Occipital lobe (tissue), 2 donors: Measurements from ENCODE around the gene FAM131A. TPM values are rescaled to one million over a fixed set of nuclear protein-coding genes. Genes with fewer than 3 reads are reported as not detected.

ENCODE experiments used
- DNase-seq: peaks from one replicate; lab custom pipeline; 2025; lab: John Stamatoyannopoulos, UW
- total RNA-seq: library from RNA; depleted of rRNA; stranded (reverse); fragments of >200 nt; gene quantifications from one replicate; pipeline ENCODE4 v1.2.3, GENCODE V29; 2014

The FAM131A gene
- total RNA-seq, 1 donor from 2014 or later, result 61.6 TPM

DNA sequence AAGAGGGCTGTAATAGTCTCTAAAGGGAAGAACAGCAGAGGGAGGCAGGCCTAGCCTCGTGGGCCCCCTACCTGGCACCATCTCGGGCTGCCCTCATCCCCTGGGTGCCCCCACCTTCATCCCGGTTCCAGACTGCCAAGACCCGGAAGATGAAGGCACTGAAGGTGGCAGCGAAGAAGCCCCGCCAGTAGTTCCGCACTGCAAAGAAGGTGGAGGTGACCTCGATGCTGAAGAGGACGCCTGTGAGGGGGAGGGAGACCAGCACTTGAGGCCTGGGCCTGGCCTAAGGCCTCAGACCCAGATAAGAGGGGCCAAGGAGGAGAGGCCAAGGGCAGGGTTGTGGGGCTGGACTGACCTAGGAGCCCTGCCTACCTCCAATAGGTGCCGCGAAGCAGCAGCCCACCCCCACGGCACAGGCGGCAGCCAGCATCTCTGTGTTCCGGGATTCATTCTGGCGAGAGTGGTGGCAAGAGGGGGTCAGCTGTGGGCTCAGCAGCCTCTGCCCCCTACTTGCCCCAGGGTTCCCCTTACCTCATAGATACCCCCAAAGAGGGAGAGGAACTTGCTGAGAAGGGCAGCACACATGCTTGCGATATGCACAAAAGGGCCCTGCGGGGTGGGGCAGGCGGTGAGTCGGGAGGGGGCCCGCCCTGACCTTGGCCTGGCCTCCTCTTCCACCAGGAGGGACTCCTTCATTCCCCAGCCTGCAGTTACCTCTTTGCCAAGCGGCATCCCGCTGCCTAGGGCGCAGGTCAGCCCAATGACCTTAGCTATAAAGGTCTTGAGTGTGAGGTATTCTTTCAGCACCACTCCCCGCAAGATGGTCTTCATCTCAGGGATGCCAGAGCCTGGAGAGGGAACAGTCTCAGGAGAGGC lies 20.1 kb downstream of the FAM131A start:
- no peak for DNase-seq

DNA sequence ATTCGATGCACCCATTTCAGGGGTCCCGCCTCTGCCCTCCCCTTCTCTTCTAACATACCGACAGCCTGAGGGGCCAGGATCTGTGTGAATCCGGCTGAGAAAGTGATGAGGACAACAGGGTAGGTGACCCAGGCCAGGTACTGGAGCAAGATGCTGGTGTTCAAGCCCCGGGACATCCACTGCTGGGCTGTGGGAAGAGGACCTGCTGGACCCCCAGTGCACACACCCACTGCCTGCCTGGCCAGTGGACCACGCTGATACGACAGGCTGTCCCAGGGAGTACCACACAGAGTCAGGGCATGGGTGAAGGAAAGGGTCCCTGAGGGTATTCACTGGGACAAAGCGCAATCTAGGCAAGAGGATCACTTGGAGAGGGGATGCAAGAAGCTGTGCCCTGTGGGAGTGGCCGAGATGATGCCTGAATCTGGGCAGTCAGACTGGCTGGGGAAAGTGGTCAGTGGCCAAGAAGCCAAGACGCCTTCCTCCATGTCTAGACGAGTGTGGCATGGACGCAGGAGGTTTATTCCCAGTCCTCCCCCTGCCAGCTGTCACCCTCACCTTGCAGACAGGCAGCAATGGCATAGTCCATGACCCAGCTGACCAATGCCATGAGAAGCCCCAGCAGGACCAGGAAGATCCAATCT lies 20.8 kb downstream of the FAM131A start:
- no peak for DNase-seq

GRCh38 chr3:184358921-184359350 lies 21.5 kb downstream of the FAM131A start:
- DNase-seq, result no peak

- peak; percentile 57 for DNase-seq
These were observed 22.2 kb downstream of the FAM131A start for GRCh38 chr3:184359610-184360009.

- no peak for DNase-seq
These were observed 22.9 kb downstream of the FAM131A start for GRCh38 chr3:184360070-184360928.

GRCh38 chr3:184360929-184361531 lies 23.6 kb downstream of the FAM131A start:
- no peak for DNase-seq

DNA sequence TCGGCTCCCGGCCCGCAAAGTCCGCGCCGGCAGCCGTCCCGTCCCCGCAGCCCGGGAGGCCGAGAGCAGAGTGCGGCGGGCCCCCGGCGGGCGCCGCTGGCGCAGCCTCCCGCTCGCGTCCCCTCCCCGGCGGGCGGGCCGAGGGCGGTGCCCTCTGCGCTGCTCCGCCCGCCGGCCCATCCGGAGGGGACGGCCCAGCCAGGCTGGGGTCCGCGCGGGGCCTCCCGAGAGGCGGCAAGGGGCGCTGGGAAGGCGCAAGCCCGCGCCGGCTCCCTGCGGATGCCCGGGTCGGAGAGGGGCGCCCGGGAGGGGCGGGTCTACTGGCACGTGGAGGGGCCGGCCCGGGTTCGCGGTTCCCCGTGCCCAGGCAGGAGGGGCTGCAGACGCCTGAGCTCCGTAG lies 24.1 kb downstream of the FAM131A start, which contains the start of the genes CLCN2 and POLR2H:
Gene CLCN2, minus strand, starts transcription at position 74 of the 400 bp plus-strand sequence. CDS start 126 bp downstream, outside the sequence.
Gene POLR2H, plus strand, starts transcription at position 179 of the 400 bp plus-strand sequence. CDS start 1,783 bp downstream, outside the sequence.
- peak; percentile 73 for DNase-seq

DNA sequence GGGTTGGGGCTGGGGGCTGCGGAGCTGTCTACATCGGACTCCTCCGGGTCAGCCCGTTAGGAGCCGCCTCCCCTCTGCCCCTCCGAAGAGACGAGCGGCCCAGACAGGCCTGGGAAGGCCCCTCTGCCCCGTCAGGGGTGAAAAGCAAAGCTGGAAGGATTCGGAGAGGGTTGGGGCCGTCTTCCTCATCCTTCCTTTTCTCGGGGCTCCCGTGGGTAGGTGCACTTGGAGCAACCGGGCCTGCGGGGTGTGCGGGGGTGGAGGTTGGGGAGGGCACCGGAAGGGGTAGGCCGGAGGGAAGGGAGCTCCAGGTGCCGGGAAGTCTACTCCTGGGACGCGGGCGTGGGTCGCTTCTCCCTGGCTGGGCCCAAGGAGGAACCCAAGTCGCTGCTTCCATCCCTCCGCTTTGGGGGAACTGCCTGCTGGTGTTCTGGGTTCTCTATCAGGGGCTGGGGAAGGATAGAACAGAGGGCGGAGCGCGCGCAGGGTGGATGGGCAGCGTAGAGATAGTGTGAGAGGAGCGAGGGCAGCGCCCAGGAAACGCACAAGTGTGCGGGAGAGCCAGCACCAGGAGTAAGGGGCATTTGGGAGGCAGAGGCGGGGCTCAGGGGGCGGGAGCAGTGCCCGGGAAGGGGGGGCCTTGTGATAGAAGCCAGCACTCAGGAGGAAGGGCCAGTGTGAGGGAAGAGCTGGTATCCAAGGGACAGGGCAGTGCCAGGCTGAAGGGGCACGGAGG lies 24.7 kb downstream of the FAM131A start:
- DNase-seq, result peak; percentile 86

DNA sequence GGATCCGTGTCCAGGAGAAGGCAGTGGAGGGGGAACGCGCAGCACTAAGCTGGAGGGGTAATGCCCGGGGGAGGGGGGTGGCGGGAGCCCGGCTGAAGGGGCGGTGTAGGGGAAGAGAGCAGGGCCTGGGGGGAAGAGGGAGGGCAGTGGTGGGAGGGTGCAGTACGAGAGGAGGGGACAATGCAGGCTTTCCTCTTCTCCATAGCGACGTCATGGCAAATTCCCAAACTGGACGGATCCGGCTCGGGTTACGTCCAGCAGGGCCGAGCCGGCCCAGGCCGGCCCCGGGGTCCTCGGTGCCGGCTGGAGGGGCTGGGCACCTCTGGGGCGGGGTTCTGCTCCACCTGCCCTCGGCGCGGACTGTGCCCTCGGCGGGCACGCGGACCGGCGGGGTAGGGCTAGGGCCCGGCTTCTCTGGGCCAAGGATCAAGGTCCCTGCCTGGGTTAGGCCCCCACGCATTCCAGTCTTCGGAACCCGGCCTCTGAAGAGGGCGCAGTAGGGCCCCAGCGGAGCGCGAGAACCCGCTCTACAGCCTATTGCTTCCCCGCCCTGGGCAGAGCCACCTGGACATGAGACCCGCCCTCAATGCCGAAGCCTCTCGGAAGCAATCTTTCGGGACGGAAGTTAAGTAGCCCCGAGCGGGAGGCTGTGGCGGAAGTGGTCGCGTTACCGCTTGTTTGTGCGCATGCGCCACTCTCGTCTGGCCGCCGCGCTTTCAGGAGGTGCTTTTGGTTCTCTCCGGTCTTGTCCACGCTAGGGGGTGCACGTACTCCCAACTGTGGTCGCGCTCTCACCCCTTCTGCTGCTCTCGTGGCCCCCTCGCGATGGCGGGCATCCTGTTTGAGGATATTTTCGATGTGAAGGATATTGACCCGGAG lies 25.5 kb downstream of the FAM131A start:
- peak; percentile 91 for DNase-seq

- DNase-seq, result no peak
These were observed 29.4 kb downstream of the FAM131A start for GRCh38 chr3:184366619-184367289.

GRCh38 chr3:184368116-184368515 lies 30.7 kb downstream of the FAM131A start:
- no peak for DNase-seq

DNA sequence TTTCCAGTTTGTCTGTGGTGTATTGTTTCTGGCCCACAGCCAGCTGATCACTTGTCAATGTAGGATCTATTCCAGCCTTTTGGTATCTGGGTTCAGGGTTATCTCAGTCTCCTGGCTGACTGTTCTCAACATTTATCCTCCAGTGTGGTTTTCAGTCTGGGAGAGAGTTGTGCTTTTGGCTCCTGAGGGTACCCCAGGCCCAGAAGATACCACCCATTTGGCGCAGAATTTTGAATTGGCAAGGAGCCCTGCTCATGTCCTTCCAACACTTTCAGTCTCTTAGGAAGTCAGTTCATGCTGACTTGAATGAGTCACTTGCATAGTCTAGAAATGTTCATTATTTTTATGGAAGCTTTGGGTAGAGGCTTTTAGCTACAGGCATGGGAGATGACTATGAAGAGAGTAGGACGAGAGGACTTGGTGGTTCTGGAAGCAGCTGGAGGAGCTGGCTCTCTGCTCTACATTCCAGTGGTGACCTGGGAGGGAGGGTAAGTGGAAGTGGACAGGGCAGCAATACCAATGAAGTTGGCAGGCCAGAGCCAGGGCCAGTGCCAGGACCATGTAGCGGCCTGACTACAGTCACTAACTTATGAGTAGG lies 31.3 kb downstream of the FAM131A start:
- DNase-seq, result no peak

- peak; percentile 71 for DNase-seq
These were observed 34.2 kb downstream of the FAM131A start for GRCh38 chr3:184371570-184372018.

- no peak for DNase-seq
These were observed 35.0 kb downstream of the FAM131A start for GRCh38 chr3:184372296-184372821.

DNA sequence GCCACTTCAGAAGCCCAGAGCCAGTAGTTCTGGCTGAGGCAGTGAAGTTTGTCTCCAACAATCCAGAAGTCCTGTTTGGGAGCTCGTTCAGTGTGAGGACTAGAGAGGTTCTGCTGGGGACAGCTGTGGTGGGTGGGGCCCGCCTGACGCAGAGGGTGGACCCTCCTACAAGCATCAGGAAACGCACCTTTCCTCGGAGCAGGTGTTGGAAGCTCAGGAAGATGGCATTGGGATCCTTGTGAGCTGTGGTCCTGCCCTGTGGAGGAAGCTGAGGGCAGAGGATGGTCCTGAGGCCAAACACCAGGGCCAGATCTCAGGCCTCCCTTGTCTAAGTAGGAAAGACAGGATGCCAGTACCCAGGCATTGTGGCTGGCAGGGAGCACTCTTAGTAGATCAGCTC lies 35.5 kb downstream of the FAM131A start:
- no peak for DNase-seq

GRCh38 chr3:184373422-184373821 lies 36.0 kb downstream of the FAM131A start:
- DNase-seq, result no peak

- no peak for DNase-seq
These were observed 38.5 kb downstream of the FAM131A start for GRCh38 chr3:184375747-184376461.
